Measurements from ENCODE around the gene COL24A1. TPM values are rescaled to one million over a fixed set of nuclear protein-coding genes. Genes with fewer than 3 reads are reported as not detected.

The COL24A1 gene
- total and polyA plus RNA-seq, 2 donors from 2014 or later: 0.47 to 0.54 TPM

DNA sequence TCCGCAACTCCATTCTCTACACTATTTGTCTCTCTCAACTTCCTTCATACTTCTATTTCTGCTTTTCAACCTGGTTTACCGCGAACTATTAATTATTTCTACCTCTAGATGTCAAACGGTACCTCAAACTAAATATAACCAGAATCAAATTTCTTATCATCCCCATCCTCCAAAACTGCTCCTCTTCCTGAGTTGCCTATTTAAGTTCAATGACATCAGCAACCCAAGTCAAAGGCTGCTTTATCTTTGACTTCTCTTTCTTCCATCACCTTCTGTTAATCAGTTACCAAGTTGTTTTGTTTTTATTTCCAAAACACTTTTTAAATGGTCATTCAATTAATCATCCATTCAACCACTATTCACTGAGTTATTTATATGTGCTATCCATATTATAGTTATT is 171.9 kb downstream of the COL24A1 start:
- no peak for FAIRE-seq
- no peak for DNase-seq

GRCh38 chr1:85983316-85983715 is 173.3 kb downstream of the COL24A1 start:
- intact Hi-C loops (cut with DNase I): no loop called here
- Histone ChIP-seq H3K27ac (ENCODE audit: low read depth in 2 of 2, low read length in 2 of 2) (no peak overlapping the region), H3K9ac (ENCODE audit: low read length in 3 of 3) (no peak overlapping the region), H3K4me3 (ENCODE audit: low read length in 3 of 3) (no peak overlapping the region), H3K4me1 (ENCODE audit: control insufficient read depth in 2 of 3, insufficient read depth in 2 of 3, low read depth in 1 of 3, low read length in 3 of 3) (no peaks in the 10 kb centered on the region), H3K9me3 (ENCODE audit: control insufficient read depth in 2 of 3, insufficient read depth in 1 of 3, low read length in 3 of 3) (no peaks in the 10 kb centered on the region), H3K36me3 (ENCODE audit: control insufficient read depth in 2 of 3, insufficient read depth in 3 of 3, low read length in 3 of 3) (no peaks in the 10 kb centered on the region), H3K27me3 (ENCODE audit: control insufficient read depth, insufficient read depth, low read length) (no peaks in the 10 kb centered on the region)
- TF ChIP-seq CTCF (IDR thresholded peaks at IDR 0.05; ENCODE audit: borderline replicate concordance, extremely low read depth, insufficient read depth): no peak
- DNase-seq: no peak
- no peak for FAIRE-seq

More for the DNA sequence above, 171.9 kb downstream of the COL24A1 start:
- Histone ChIP-seq H3K4me3 (ENCODE audit: low read length in 3 of 3) (no peak overlapping the region), H3K36me3 (ENCODE audit: control insufficient read depth in 2 of 3, insufficient read depth in 3 of 3, low read length in 3 of 3) (no peaks in the 10 kb centered on the region), H3K27me3 (ENCODE audit: control insufficient read depth, insufficient read depth, low read length) (no peaks in the 10 kb centered on the region), H3K27ac (ENCODE audit: low read depth in 2 of 2, low read length in 2 of 2) (no peak overlapping the region), H3K4me1 (ENCODE audit: control insufficient read depth in 2 of 3, insufficient read depth in 2 of 3, low read depth in 1 of 3, low read length in 3 of 3) (no peaks in the 10 kb centered on the region), H3K9ac (ENCODE audit: low read length in 3 of 3) (no peak overlapping the region), H3K9me3 (ENCODE audit: control insufficient read depth in 2 of 3, insufficient read depth in 1 of 3, low read length in 3 of 3) (no peaks in the 10 kb centered on the region)
- intact Hi-C loops (cut with DNase I): no loop called here
- no peak for TF ChIP-seq CTCF (IDR thresholded peaks at IDR 0.05; ENCODE audit: borderline replicate concordance, extremely low read depth, insufficient read depth)

DNA sequence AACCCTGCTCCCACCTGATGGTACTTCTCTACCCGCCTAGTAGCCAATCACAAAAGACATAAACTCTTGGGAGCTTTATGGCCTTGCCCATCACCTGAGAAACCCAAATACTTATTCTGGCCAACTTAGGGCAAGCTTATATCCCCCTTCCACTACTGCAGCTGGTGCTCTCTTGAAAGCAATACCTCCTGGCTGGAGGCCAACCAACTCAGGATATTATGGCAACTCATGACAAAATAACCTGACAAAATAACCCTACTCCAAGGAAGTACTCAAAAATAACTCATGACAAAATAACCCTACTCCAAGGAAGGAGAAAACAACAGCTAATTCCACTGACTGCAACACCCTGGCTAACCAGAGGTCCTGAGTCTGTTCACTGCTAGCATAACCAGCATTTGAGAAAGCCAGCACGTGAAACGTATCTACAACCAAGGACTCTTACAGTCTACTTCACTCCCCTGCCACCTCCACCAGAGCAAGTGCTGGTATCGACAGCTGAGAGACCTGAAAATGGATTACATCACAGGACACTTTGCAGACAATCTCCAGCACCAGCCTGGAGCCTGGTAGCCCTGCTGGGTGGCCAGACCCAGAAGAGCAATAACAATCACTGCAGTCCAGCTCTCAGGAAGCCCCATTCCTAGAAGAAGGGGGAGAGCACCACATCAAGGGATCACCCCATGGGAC is 179.9 kb downstream of the COL24A1 start:
- no peaks in the 10 kb centered on the region for H3K27me3 ChIP-seq (ENCODE audit: control insufficient read depth, insufficient read depth, low read length)
- no peak for FAIRE-seq
- intact Hi-C loops (cut with DNase I): no loop called here

More for the DNA sequence above, 179.9 kb downstream of the COL24A1 start:
- Histone ChIP-seq H3K4me3 (ENCODE audit: low read length in 3 of 3) (no peak overlapping the region), H3K9ac (ENCODE audit: low read length in 3 of 3) (no peak overlapping the region), H3K4me1 (ENCODE audit: control insufficient read depth in 2 of 3, insufficient read depth in 2 of 3, low read depth in 1 of 3, low read length in 3 of 3) (no peaks in the 10 kb centered on the region), H3K36me3 (ENCODE audit: control insufficient read depth in 2 of 3, insufficient read depth in 3 of 3, low read length in 3 of 3) (no peaks in the 10 kb centered on the region), H3K9me3 (ENCODE audit: control insufficient read depth in 2 of 3, insufficient read depth in 1 of 3, low read length in 3 of 3) (no peaks in the 10 kb centered on the region), H3K27ac (ENCODE audit: low read depth in 2 of 2, low read length in 2 of 2) (no peak overlapping the region)
- no peak for DNase-seq
- no peak for TF ChIP-seq CTCF (IDR thresholded peaks at IDR 0.05; ENCODE audit: borderline replicate concordance, extremely low read depth, insufficient read depth)
